ENCODE data around the gene FBXO28.
"Not testable (repeated sequence)": the region's sequence is repeated elsewhere in the genome, so short reads cannot be mapped to it uniquely, and the experiment has no call there.

The FBXO28 gene

DNA sequence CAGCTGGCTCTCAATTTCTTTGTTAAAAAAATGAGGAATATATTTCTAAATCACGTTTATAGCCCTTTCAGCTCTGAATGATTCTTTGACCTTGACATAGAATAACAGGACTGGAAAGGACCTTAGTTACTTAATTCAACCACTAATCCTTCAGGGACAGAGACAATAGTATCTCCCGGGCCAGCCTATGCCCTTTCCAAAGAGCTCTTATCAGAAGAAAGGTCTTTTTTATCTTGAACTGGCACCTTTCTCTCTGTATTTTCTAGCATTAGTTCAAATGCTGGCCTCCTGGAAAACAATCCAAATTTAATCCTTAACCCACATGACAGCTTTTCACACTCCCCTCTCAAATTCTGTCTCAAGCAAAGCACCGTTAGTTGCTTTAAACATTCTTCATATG is 44.8 kb upstream of the FBXO28 start:
- TF ChIP-seq, protein P1, sequence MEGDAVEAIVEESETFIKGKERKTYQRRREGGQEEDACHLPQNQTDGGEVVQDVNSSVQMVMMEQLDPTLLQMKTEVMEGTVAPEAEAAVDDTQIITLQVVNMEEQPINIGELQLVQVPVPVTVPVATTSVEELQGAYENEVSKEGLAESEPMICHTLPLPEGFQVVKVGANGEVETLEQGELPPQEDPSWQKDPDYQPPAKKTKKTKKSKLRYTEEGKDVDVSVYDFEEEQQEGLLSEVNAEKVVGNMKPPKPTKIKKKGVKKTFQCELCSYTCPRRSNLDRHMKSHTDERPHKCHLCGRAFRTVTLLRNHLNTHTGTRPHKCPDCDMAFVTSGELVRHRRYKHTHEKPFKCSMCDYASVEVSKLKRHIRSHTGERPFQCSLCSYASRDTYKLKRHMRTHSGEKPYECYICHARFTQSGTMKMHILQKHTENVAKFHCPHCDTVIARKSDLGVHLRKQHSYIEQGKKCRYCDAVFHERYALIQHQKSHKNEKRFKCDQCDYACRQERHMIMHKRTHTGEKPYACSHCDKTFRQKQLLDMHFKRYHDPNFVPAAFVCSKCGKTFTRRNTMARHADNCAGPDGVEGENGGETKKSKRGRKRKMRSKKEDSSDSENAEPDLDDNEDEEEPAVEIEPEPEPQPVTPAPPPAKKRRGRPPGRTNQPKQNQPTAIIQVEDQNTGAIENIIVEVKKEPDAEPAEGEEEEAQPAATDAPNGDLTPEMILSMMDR (conservative IDR thresholded peaks at IDR 0.05), result no peak
- no peak for TF ChIP-seq ZFX (IDR thresholded peaks at IDR 0.05)

DNA sequence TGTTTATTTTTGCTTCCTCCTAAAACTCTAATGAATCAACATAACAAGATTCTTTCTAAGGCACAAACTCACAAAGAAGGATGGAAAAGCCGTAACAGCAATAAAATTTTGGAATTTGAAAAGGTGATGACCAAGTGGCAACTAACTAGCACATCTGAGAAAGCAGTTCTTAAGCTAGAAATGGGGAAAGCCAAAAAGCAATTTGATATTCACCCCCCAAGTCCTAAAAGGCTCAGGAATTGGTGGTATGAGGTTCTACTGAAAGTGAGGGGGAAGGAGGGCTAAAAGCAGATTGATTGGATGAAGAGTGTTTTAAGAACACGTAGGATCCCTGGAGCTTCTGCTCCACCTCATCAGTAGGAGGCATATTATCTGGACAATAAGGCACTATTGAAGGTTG is 43.4 kb upstream of the FBXO28 start:
- no peak overlapping the region for H3K27ac ChIP-seq
- TF ChIP-seq, protein P1 (conservative IDR thresholded peaks at IDR 0.05), result no peak
- TF ChIP-seq ZFX (IDR thresholded peaks at IDR 0.05), result no peak

More for the DNA sequence above, 44.8 kb upstream of the FBXO28 start:
- no peak overlapping the region for H3K27ac ChIP-seq

DNA sequence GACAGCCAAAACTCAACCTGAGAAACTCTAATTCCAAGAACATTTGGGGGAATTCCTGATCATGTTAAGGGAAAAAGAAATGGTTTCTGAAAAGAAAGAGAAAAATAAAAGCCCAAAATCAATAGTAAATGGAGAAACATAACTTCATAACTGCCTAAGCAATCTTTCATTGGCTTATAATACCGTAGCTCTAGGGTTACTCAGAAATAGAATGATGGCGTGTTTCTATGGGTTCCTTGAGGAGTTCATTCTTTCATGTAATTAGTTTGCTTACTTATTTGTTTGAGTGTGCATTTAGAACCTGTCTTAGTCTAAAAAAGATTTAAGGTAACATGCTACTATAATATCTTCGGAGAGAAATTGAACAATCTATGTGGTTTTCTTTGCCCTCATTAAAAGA is 37.5 kb upstream of the FBXO28 start:
- TF ChIP-seq, protein P1 (conservative IDR thresholded peaks at IDR 0.05), result no peak
- no peak for TF ChIP-seq ZFX (IDR thresholded peaks at IDR 0.05)
- H3K27ac ChIP-seq, result no peak overlapping the region

DNA sequence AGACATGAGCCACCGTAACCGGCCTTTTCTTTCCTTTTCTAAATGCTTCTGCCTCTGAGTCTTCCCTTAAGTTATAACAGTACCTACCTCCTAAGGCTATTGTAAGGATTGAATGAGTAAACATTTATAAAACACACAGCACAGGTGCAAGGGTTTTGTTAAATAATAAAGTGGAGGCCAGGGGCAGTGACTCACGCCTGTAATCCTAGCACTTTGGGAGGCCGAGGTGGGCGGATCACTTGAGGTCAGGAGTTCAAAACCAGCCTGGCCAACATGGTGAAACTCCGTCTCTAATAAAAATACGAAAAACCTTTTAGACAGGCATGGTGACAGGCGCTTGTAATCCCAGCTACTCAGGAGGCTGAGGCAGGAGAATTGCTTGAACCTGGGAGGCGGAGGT is 34.3 kb upstream of the FBXO28 start:
- not testable (repeated sequence) for H3K27ac ChIP-seq

DNA sequence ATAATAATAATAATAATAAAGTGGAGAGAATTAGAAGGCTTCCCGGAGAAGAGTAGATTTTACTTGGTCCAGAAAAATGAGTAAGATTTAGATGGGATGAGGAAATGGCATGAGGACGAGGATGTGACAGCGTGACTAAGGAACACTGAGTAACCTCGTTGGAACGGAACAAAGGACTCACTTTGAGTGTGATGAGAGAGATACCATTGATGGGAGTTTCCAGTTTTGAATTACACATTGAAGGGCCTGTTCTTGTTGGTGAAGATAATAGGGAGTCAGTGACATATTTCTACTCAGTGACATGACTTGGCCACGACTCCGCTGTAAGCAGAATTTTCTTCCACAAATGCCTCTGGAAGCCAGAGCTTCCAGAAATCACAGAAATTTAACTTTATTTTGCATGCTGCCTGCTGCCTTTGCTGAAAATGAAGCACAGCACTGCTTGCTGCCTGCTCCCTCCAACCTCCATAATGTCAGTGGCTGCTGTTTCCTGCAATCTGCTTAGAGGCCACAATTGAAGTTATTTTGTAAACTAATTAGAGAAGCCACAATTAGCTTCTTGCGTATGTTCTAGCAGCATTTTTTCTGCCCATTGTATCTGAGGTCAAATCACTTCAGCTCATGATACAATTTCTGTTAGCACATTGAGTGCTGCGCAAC is 33.7 kb upstream of the FBXO28 start:
- no peak for TF ChIP-seq ZFX (IDR thresholded peaks at IDR 0.05)
- TF ChIP-seq, protein P1 (conservative IDR thresholded peaks at IDR 0.05), result no peak
- no peak overlapping the region for H3K27ac ChIP-seq

DNA sequence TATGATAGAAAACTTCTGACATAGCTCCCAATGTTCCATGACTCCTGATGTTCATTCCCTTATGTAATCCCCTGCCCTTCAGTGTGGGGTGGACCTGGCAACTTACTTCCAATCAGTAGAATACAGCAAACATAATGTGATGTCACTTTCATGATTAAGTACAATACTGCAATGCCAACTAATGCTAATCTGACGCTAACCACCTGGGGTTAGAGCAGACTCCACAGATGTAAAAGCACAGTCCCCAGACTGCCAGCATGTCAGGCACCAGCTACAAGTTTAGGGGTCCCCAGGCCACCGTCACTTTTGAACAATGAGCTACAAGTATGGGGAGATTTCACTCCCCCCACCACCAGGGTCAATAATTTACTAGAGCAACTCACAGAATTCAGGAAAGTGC is 32.3 kb upstream of the FBXO28 start:
- no peak for TF ChIP-seq ZFX (IDR thresholded peaks at IDR 0.05)
- TF ChIP-seq, protein P1 (conservative IDR thresholded peaks at IDR 0.05), result no peak
- H3K27ac ChIP-seq, result no peak overlapping the region

DNA sequence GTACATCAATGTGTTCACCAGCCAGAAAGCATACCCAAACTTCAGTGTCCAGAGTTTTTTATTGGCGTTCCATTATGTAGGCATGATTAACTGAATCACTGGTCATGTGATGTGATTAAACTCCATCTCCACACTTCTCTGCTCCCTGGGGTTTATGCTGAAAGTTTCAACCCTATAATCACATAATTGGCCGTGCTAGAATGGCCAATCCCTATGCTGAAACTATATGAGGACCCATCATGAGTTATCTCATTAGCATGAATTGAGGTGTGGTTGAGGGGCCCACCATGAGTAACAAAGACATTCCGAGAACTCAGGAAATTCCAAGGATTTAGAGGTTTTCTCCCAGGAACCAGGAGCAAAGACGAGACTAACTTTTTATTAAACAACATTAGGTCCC is 31.8 kb upstream of the FBXO28 start:
- TF ChIP-seq, protein P1 (conservative IDR thresholded peaks at IDR 0.05), result no peak
- no peak for TF ChIP-seq ZFX (IDR thresholded peaks at IDR 0.05)
- H3K27ac ChIP-seq, result no peak overlapping the region

DNA sequence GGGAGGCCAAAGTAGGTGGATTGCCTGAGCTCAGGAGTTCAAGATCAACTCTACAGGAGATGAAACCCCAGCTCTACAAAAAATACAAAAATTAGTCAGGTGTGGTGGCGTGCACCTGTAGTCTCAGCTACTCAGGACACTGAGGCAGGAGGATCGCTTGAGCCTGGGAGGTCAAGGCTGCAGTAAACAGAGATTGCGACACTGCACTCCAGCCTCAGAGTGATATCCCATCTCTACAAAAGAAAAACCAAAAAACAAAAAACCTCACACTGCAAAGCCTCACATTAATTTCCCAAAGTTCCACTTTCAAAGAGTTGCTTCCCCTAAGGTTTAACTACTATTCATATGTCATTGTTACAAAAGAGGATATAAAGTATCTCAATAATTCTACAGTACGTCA is 29.0 kb upstream of the FBXO28 start:
- H3K27ac ChIP-seq, result no peak overlapping the region
- no peak for TF ChIP-seq ZFX (IDR thresholded peaks at IDR 0.05)
- TF ChIP-seq, protein P1 (conservative IDR thresholded peaks at IDR 0.05), result no peak

Measured in C4-2B (cell line).